RWPE1 (cell line): ENCODE measurements around the gene SLC39A13.

Experiments
- CTCF ChIA-PET: fragments of 350-600 bp; sonication (Branson Sonifier 250); formaldehyde crosslinking; extraction: SDS; loops from one replicate; lab custom pipeline; 2021; lab: Yijun Ruan, JAX
- POLR2A ChIA-PET: fragments of 400-600 bp; formaldehyde crosslinking; extraction: SDS; loops from one replicate; lab custom pipeline; 2020; ENCODE audit warnings: antibody characterized with exemption; ENCODE audit not compliant: low non-redundant PET; lab: Yijun Ruan, JAX
- DNase-seq: peaks from one replicate; pipeline ENCODE4 v3.0.0; 2012; ENCODE audit warnings: low spot score
- H3K27ac ChIP-seq: fragments of 450-650 bp; 2 replicates; pipeline ENCODE4 v1.5.1; 2017
- TF ChIP-seq, protein P1 (sequence below): fragments of 450-650 bp; conservative IDR thresholded peaks from 2 replicates; pipeline ENCODE4 v1.5.1; 2017; ENCODE audit warnings: low read depth, mild to moderate bottlenecking

Gene SLC39A13

GRCh38 chr11:47446833-47447232 lies 38.4 kb downstream of the SLC39A13 start:
- POLR2A ChIA-PET: no interaction called here

DNA sequence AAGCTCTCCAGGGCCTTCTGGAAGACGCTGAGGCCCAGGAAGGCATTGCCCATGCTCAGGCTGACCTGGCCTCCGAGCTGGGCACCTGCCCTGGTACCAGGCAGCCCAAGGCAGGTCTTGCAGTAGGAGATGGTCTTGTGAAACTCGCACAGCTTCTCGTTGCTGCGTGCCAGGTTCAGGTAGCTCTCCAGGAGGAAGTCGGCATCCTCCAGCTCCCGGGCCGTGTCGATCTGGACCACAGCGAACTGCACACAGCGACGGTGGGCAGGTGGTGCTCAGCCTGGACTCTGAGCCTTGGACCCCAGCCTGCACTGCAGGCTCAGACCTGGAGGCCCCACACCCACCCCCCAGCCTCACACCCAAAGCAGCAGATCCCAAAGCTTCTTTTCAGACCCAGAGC lies 39.5 kb downstream of the SLC39A13 start:
- ChIA-PET POLR2A (no interaction called here), CTCF (no interaction called here)
- H3K27ac ChIP-seq: no peak overlapping the region
- TF ChIP-seq, protein P1, sequence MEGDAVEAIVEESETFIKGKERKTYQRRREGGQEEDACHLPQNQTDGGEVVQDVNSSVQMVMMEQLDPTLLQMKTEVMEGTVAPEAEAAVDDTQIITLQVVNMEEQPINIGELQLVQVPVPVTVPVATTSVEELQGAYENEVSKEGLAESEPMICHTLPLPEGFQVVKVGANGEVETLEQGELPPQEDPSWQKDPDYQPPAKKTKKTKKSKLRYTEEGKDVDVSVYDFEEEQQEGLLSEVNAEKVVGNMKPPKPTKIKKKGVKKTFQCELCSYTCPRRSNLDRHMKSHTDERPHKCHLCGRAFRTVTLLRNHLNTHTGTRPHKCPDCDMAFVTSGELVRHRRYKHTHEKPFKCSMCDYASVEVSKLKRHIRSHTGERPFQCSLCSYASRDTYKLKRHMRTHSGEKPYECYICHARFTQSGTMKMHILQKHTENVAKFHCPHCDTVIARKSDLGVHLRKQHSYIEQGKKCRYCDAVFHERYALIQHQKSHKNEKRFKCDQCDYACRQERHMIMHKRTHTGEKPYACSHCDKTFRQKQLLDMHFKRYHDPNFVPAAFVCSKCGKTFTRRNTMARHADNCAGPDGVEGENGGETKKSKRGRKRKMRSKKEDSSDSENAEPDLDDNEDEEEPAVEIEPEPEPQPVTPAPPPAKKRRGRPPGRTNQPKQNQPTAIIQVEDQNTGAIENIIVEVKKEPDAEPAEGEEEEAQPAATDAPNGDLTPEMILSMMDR: no peak
- no peak for DNase-seq

More at GRCh38 chr11:47446833-47447232, 38.4 kb downstream of the SLC39A13 start:
- TF ChIP-seq, protein P1: no peak
- DNase-seq: no peak
- CTCF ChIA-PET: no interaction called here
- no peak overlapping the region for H3K27ac ChIP-seq

GRCh38 chr11:47448566-47449427 lies 40.4 kb downstream of the SLC39A13 start, which contains the start of gene RAPSN:
Gene RAPSN (minus strand): TSS chr11:47449136. CDS start chr11:47448964, 172 bp downstream.
- TF ChIP-seq, protein P1: no peak
- ChIA-PET CTCF (no interaction called here), POLR2A (no interaction called here)
- 0 out of 2 replicates have a peak within 1 kb of the TSS, but pooled peaks have one; percentile 1 for H3K27ac ChIP-seq
- no peak for DNase-seq

GRCh38 chr11:47449541-47449940 lies 41.2 kb downstream of the SLC39A13 start:
- ChIA-PET POLR2A (no interaction called here), CTCF (no interaction called here)
- TF ChIP-seq, protein P1: no peak
- DNase-seq: no peak
- H3K27ac ChIP-seq: 0 out of 2 replicates have a peak overlapping the region, but pooled peaks have one; percentile 1

GRCh38 chr11:47451436-47451835 lies 43.0 kb downstream of the SLC39A13 start:
- CTCF ChIA-PET: interaction anchor here (0.6 kb wide), 1 partner anchor 282 kb away, joined by 5 read pairs; no protein-coding TSS in a partner anchor
- no peak for DNase-seq
- POLR2A ChIA-PET: no interaction called here
- TF ChIP-seq, protein P1: no peak
- H3K27ac ChIP-seq: no peak overlapping the region

DNA sequence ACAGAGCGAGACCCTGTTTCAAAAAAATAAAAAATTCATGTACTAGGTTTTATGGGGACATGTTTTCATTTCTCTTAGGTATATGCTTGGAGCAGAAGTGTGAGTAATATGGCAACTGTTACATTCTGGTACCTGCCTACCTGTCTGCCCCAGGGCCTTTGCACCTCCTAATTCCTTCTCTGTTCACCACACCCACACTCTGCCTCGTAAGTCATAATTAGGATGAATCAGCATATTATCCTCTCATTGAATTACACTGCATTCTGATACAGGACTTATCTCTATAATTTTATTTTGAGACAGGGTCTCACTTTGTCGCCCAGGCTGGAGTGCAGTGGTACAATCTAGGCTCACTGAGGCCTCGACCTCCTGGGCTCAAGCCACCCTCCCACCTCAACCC lies 43.6 kb downstream of the SLC39A13 start:
- POLR2A ChIA-PET: no interaction called here
- peak overlapping the region; percentile 16; the same call in 1 of the 2 replicates for H3K27ac ChIP-seq
- CTCF ChIA-PET: interaction anchor here (0.6 to 1.2 kb wide), 2 partner anchors 9 to 282 kb away, joined by 3 to 5 read pairs; no protein-coding TSS in a partner anchor
- TF ChIP-seq, protein P1: no peak
- no peak for DNase-seq
